HG02884 (cell line): ENCODE data around the gene EPS8L3.
"Not testable (repeated sequence)": the region's sequence is repeated elsewhere in the genome, so short reads cannot be mapped to it uniquely, and the experiment has no call there.

Experiments used
- ATAC-seq: cut with Tn5 transposase; IDR thresholded peaks from one replicate; pipeline ENCODE4 v1.9.1; 2021; ENCODE audit warnings: mild to moderate bottlenecking, moderate library complexity; ENCODE audit not compliant: unreplicated experiment

EPS8L3 gene

GRCh38 chr1:109763646-109764415, at the start of gene EPS8L3:
Gene EPS8L3 (minus strand): TSS chr1:109763923. CDS start chr1:109761749, 2,174 bp downstream.
- ATAC-seq = no peak

- no peak for ATAC-seq
These were observed 49.1 kb upstream of the EPS8L3 start for GRCh38 chr1:109812691-109813393.

- ATAC-seq = no peak
These were observed 45.0 kb upstream of the EPS8L3 start for GRCh38 chr1:109808703-109809102.

- ATAC-seq = no peak
These were observed 44.3 kb upstream of the EPS8L3 start for GRCh38 chr1:109807822-109808680.

GRCh38 chr1:109807402-109807801, 43.7 kb upstream of the EPS8L3 start:
- no peak for ATAC-seq

GRCh38 chr1:109806733-109807400, 43.1 kb upstream of the EPS8L3 start:
- ATAC-seq = no peak

GRCh38 chr1:109805486-109806165, 41.9 kb upstream of the EPS8L3 start:
- no peak for ATAC-seq

- no peak for ATAC-seq
These were observed 40.9 kb upstream of the EPS8L3 start for GRCh38 chr1:109804660-109805059.

GRCh38 chr1:109803901-109804331, 40.2 kb upstream of the EPS8L3 start:
- ATAC-seq = no peak

- ATAC-seq = no peak
These were observed 39.3 kb upstream of the EPS8L3 start for GRCh38 chr1:109802901-109803561.

GRCh38 chr1:109802136-109802900, 38.6 kb upstream of the EPS8L3 start:
- ATAC-seq = no peak

- no peak for ATAC-seq
These were observed 38.0 kb upstream of the EPS8L3 start for GRCh38 chr1:109801791-109802135.

- no peak for ATAC-seq
These were observed 36.6 kb upstream of the EPS8L3 start for GRCh38 chr1:109800291-109800690.

GRCh38 chr1:109799445-109799844, 35.7 kb upstream of the EPS8L3 start:
- no peak for ATAC-seq

- ATAC-seq = not testable (repeated sequence)
These were observed 33.5 kb upstream of the EPS8L3 start for GRCh38 chr1:109797303-109797595.

- no peak for ATAC-seq
These were observed 33.0 kb upstream of the EPS8L3 start for GRCh38 chr1:109796484-109797302.

GRCh38 chr1:109794319-109795132, 30.8 kb upstream of the EPS8L3 start:
- no peak for ATAC-seq
